Endothelial cell of umbilical vein (primary cell): ENCODE results near the gene PIKFYVE. TPM values are rescaled to one million over a fixed set of nuclear protein-coding genes. Genes with fewer than 3 reads are reported as not detected.

Source experiments
- BruUV-seq: library from RNA; stranded (reverse); fragments of 400-500 nt; replicated peaks from 2 replicates; lab custom pipeline; 2021; lab: Mats Ljungman, UMichigan
- CTCF ChIA-PET: fragments of 300-600, 350-600 bp; sonication (Branson Sonifier 250); formaldehyde crosslinking; loops from one replicate; lab custom pipeline; 2021; ENCODE audit warnings: antibody characterized with exemption, inconsistent platforms; lab: Charles Lee
- POLR2A ChIA-PET: fragments of 300-600, 350-600 bp; sonication (Branson Sonifier 250); formaldehyde crosslinking; loops from one replicate; lab custom pipeline; 2021; ENCODE audit warnings: antibody characterized with exemption, inconsistent platforms; lab: Charles Lee
- DNase-seq: peaks from one replicate; pipeline ENCODE4 v3.0.0-alpha.2; 2011; ENCODE audit warnings: low read depth, low spot score
- FAIRE-seq: peaks from 2 replicates; lab custom pipeline; 2011; peaks lifted over from hg19 to GRCh38; lab: Jason Lieb, UNC
- H2AFZ ChIP-seq: 2 replicates; pipeline ENCODE4 v1.6.0; 2012; ENCODE audit warnings: low read depth, low read length, control low read depth, inconsistent platforms
- H3K27ac ChIP-seq: 2 replicates; pipeline ENCODE4 v1.5.1; 2011; ENCODE audit warnings: low read depth, mild to moderate bottlenecking, control low read depth, low read length, moderate library complexity; ENCODE audit not compliant: insufficient read depth
- H3K27me3 ChIP-seq, 2 experiments: 2 replicates each; pipeline versions ENCODE4 v1.6.0 to v1.6.1; 2011; ENCODE audit warnings: low read length in 2 of 2, mixed read lengths in 1 of 2; ENCODE audit not compliant: control insufficient read depth in 2 of 2, insufficient read depth in 2 of 2
- H3K36me3 ChIP-seq, 2 experiments: 2 replicates in 1 of 2; 3 replicates in 1 of 2; pipeline ENCODE4 v1.5.1; 2011; ENCODE audit warnings: low read length in 2 of 2, mild to moderate bottlenecking in 1 of 2, moderate library complexity in 1 of 2; ENCODE audit not compliant: control insufficient read depth in 2 of 2, insufficient read depth in 2 of 2; ENCODE audit errors: extremely low read depth in 1 of 2
- H3K4me1 ChIP-seq: 3 replicates; pipeline ENCODE4 v1.5.1; 2011; ENCODE audit warnings: mild to moderate bottlenecking, low read length; ENCODE audit not compliant: control insufficient read depth, insufficient read depth; ENCODE audit errors: extremely low read depth
- H3K4me2 ChIP-seq: 2 replicates; pipeline ENCODE4 v1.6.1; 2011; ENCODE audit warnings: low read length, control low read depth, mixed read lengths; ENCODE audit not compliant: insufficient read depth
- H3K4me3 ChIP-seq, 3 experiments: fragments of 200-600 bp in 1 of 3; sonication (generic), shearing (Covaris generic) in 1 of 3; replicated peaks in 1 of 3; 2 replicates each; pipeline ENCODE4 v1.5.1; 2011 to 2016; ENCODE audit warnings: control low read depth in 3 of 3, low read length in 3 of 3, mild to moderate bottlenecking in 2 of 3, inconsistent platforms in 1 of 3, low read depth in 1 of 3, moderate library complexity in 1 of 3; ENCODE audit not compliant: insufficient read depth in 1 of 3
- H3K79me2 ChIP-seq: 2 replicates; pipeline ENCODE4 v1.6.0; 2012; ENCODE audit warnings: low read length, inconsistent platforms; ENCODE audit not compliant: control insufficient read depth, insufficient read depth
- H3K9ac ChIP-seq: replicated peaks from 2 replicates; pipeline ENCODE3; 2011; ENCODE audit warnings: low read length, control low read depth; ENCODE audit not compliant: insufficient read depth; ENCODE audit errors: extremely low read depth
- H3K9me1 ChIP-seq: replicated peaks from 3 replicates; pipeline ENCODE4 v1.6.0; 2011; ENCODE audit warnings: mild to moderate bottlenecking, low read length; ENCODE audit not compliant: control insufficient read depth, insufficient read depth; ENCODE audit errors: extremely low read depth
- H3K9me3 ChIP-seq: replicated peaks from 2 replicates; pipeline ENCODE4 v1.5.1; 2012; ENCODE audit warnings: low read length, inconsistent platforms; ENCODE audit not compliant: control insufficient read depth, insufficient read depth
- H4K20me1 ChIP-seq: replicated peaks from 2 replicates; pipeline ENCODE3; 2011; ENCODE audit warnings: mild to moderate bottlenecking, low read length; ENCODE audit not compliant: control insufficient read depth, insufficient read depth; ENCODE audit errors: extremely low read depth
- CTCF ChIP-seq, 2 donors: IDR thresholded peaks; 1 replicate in 1 of 2; 2 replicates in 1 of 2; pipeline ENCODE4 v1.5.1; 2011; ENCODE audit warnings: low read length in 2 of 2, mild to moderate bottlenecking in 2 of 2, moderate library complexity in 2 of 2, control low read depth in 1 of 2, inconsistent platforms in 1 of 2, low read depth in 1 of 2; ENCODE audit not compliant: insufficient read depth in 1 of 2; ENCODE audit errors: extremely low read depth in 1 of 2
- EZH2 ChIP-seq: IDR thresholded peaks from 2 replicates; pipeline ENCODE4 v1.6.1; 2012; ENCODE audit warnings: borderline replicate concordance, low read depth, mild to moderate bottlenecking, moderate library complexity, low read length, inconsistent platforms; ENCODE audit not compliant: severe bottlenecking
- FOS ChIP-seq: IDR thresholded peaks from 2 replicates; pipeline ENCODE4 v1.6.1; 2011; ENCODE audit warnings: mild to moderate bottlenecking, low read length, moderate library complexity, borderline replicate concordance; ENCODE audit not compliant: insufficient read depth
- GATA2 ChIP-seq: IDR thresholded peaks from 2 replicates; pipeline ENCODE4 v1.7.0; 2011; ENCODE audit warnings: low read depth, mild to moderate bottlenecking, moderate library complexity, mixed read lengths, low read length; ENCODE audit not compliant: insufficient read length, insufficient read depth
- JUN ChIP-seq: IDR thresholded peaks from 2 replicates; pipeline ENCODE4 v1.6.1; 2011; ENCODE audit warnings: borderline replicate concordance, low read depth; ENCODE audit not compliant: insufficient read length, insufficient read depth
- MYC ChIP-seq: IDR thresholded peaks from one replicate; pipeline ENCODE4 v1.6.1; 2011; ENCODE audit warnings: mild to moderate bottlenecking, low read depth, low read length
- POLR2A ChIP-seq: IDR thresholded peaks from 2 replicates; pipeline ENCODE4 v1.6.1; 2012; ENCODE audit warnings: low read depth, mild to moderate bottlenecking, control low read depth, low read length
- POLR2AphosphoS5 ChIP-seq: IDR thresholded peaks from 2 replicates; pipeline ENCODE4 v1.6.1; 2012; ENCODE audit warnings: low read depth, mild to moderate bottlenecking, control low read depth, low read length, moderate library complexity; ENCODE audit not compliant: insufficient read depth
- dilution Hi-C: fragments of 300-500 bp; cut with MboI; formaldehyde crosslinking; loops from one replicate; pipeline ENCODE4 v1.15.0; 2019; ENCODE audit warnings: low sequenced_read_pairs; ENCODE audit not compliant: extremely low pct_ligation_motif_present
- intact Hi-C: fragments of 100-400 bp; cut with micrococcal nuclease; formaldehyde crosslinking; loops from one replicate; pipeline ENCODE4 v1.10.0; 2022
- polyA plus RNA-seq, 4 experiments: library from polyadenylated mRNA; depleted of rRNA in 3 of 4; stranded (reverse) in 3 of 4; unstranded in 1 of 4; fragments of >200 nt; gene quantifications; 2 replicates each; pipeline versions ENCODE4 v1.2.1 to v1.2.3, GENCODE V29; 2011 to 2012; ENCODE audit warnings: missing spikeins in 1 of 4
- total RNA-seq: library from RNA; stranded (reverse); gene quantifications from 2 replicates; pipeline ENCODE4 v1.2.3, GENCODE V29; 2021
- TF ChIP-seq, protein P1 (sequence below): IDR thresholded peaks from 2 replicates; pipeline ENCODE4 v1.6.1; 2011; ENCODE audit not compliant: insufficient read depth, insufficient read length

Gene PIKFYVE
- total and polyA plus RNA-seq, 2 donors (not counting 3 experiments of a cell fraction or from before 2014, with no cell fraction given), result 9.0 to 28.2 TPM

DNA sequence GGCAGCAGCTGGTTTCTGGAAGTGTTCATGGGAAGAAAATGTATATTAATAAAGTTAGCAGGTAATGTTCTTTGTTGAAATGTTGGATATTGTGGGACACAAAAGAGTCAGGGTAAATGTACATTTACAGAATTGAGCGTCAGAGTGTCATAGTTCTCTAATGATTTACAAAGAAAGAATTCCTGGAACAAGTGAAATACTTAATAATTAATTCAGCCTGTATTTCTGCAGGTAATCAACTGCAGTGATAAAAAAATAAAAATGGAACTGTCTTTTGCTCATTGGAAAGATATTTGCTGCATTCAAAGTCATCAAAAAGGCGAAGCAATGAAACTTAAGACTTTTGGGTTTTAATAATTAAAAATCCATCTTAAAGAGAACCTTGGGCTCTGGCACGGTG is 113.1 kb downstream of the PIKFYVE start:
- FAIRE-seq, result no peak
- CTCF ChIA-PET, result interaction anchor here (0.6 kb wide), 1 partner anchor 167 kb away, joined by 5 read pairs; no protein-coding TSS in a partner anchor
- intact Hi-C loops, result loop anchor here (10.0 kb wide), 1 partner anchor 204 kb away; no protein-coding TSS in a partner anchor

GRCh38 chr2:208384637-208385036 is 118.6 kb downstream of the PIKFYVE start:
- no peaks in the 10 kb centered on the region for H3K9me1 ChIP-seq
- TF ChIP-seq, protein P1, sequence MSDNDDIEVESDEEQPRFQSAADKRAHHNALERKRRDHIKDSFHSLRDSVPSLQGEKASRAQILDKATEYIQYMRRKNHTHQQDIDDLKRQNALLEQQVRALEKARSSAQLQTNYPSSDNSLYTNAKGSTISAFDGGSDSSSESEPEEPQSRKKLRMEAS, result no peak
- TF ChIP-seq EZH2 (no peak), POLR2A (no peak), JUN (no peak), MYC (no peak), GATA2 (no peak), FOS (no peak), CTCF (IDR thresholded peaks at IDR 0.05; ENCODE audit: extremely low read depth in 1 of 2, insufficient read depth in 1 of 2, low read depth in 1 of 2, low read length in 2 of 2) (no peak), POLR2AphosphoS5 (no peak)
- ChIA-PET CTCF (no interaction called here), POLR2A (no interaction called here)
- no peak overlapping the region for H3K27ac ChIP-seq
- H3K4me3 ChIP-seq, result no peak overlapping the region
- H3K79me2 ChIP-seq, result no peaks in the 10 kb centered on the region
- no peak overlapping the region for H3K9ac ChIP-seq
- BruUV-seq, result no TSS peak
- no peak overlapping the region for H3K4me2 ChIP-seq
- dilution Hi-C loops (no loop called here), intact Hi-C loops (no loop called here)
- peaks cover 0 to 2% of the 10 kb centered on the region in 2 experiments for H3K27me3 ChIP-seq
- no peaks in the 10 kb centered on the region for H3K36me3 ChIP-seq
- H3K4me1 ChIP-seq, result no peaks in the 10 kb centered on the region
- no peak for DNase-seq
- FAIRE-seq, result no peak
- H2AFZ ChIP-seq, result no peak overlapping the region
- no peaks in the 10 kb centered on the region for H3K9me3 ChIP-seq
- no peaks in the 10 kb centered on the region for H4K20me1 ChIP-seq

More for the DNA sequence above, 113.1 kb downstream of the PIKFYVE start:
- Histone ChIP-seq H3K27ac (no peak overlapping the region), H3K9me1 (no peaks in the 10 kb centered on the region), H3K9me3 (no peaks in the 10 kb centered on the region), H3K79me2 (no peaks in the 10 kb centered on the region), H3K4me1 (no peaks in the 10 kb centered on the region), H3K9ac (no peak overlapping the region), H2AFZ (no peak overlapping the region), H3K36me3 (no peaks in the 10 kb centered on the region), H3K4me3 (no peak overlapping the region), H3K4me2 (no peak overlapping the region), H3K27me3 (peaks cover 0 to 2% of the 10 kb centered on the region in 2 experiments), H4K20me1 (no peaks in the 10 kb centered on the region)
- TF ChIP-seq MYC (no peak), EZH2 (no peak)
- dilution Hi-C loops, result no loop called here
- no TSS peak for BruUV-seq
- no peak for DNase-seq
- POLR2A ChIA-PET, result no interaction called here
